BJ (cell line): Measurements from ENCODE around the gene PLA2G12A. TPM values are rescaled to one million over a fixed set of nuclear protein-coding genes. Genes with fewer than 3 reads are reported as not detected.

Experiments
- CTCF ChIA-PET: fragments of 350-600 bp; formaldehyde crosslinking; extraction: SDS; loops from one replicate; lab custom pipeline; 2021; ENCODE audit warnings: antibody characterized with exemption, inconsistent platforms; lab: Yijun Ruan, JAX
- POLR2A ChIA-PET: fragments of 300-600 bp; sonication (Branson Sonifier 250); formaldehyde crosslinking; extraction: SDS; loops from one replicate; lab custom pipeline; 2021; ENCODE audit warnings: antibody characterized with exemption; lab: Charles Lee
- DNase-seq: peaks from one replicate; pipeline ENCODE4 v3.0.0-alpha.2; 2011; ENCODE audit warnings: low read depth
- H3K27me3 ChIP-seq: 2 replicates; pipeline ENCODE4 v1.6.0; 2011; ENCODE audit warnings: low read length; ENCODE audit not compliant: control insufficient read depth, insufficient read depth
- H3K36me3 ChIP-seq: 2 replicates; pipeline ENCODE4 v1.5.1; 2011; ENCODE audit warnings: low read length; ENCODE audit not compliant: control insufficient read depth, insufficient read depth
- H3K4me3 ChIP-seq: 2 replicates; pipeline ENCODE4 v1.5.1; 2011; ENCODE audit warnings: low read depth, mild to moderate bottlenecking, control low read depth, low read length
- polyA plus RNA-seq: library from polyadenylated mRNA; depleted of rRNA; stranded (reverse); fragments of >200 nt; gene quantifications from 2 replicates; pipeline ENCODE4 v1.2.3, GENCODE V29; 2011
- TF ChIP-seq, protein P1 (sequence below): IDR thresholded peaks from 2 replicates; pipeline ENCODE4 v1.5.1; 2011; ENCODE audit warnings: low read depth, mild to moderate bottlenecking, control low read depth, inconsistent platforms, low read length, moderate library complexity; ENCODE audit not compliant: insufficient read depth

The PLA2G12A gene
- polyA plus RNA-seq, 1 experiment, result 52.7 TPM

DNA sequence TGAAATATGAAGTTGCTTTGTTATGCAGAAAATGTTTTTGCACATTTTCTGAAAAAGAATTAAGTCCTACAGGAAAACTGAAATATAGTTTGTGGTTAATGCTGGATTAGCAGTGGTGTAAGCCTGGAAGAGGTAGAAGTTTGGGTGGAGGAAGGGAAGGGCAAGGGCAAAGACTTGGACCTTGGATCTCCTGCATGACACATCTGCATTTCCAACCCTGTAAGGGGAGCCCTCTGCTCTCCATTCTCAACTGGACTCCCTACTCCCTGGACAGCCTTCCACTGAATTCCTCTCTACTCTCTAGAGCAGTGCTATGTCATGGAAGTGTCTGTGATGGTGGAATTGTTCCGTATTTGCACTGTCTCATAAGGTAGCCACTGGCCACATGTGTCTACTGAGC is 31.2 kb downstream of the PLA2G12A start:
- CTCF ChIA-PET, result no interaction called here
- no peak for DNase-seq
- Histone ChIP-seq H3K27me3 (no peaks in the 10 kb centered on the region), H3K36me3 (peaks cover 8% of the 10 kb centered on the region), H3K4me3 (no peak overlapping the region)
- TF ChIP-seq, protein P1, sequence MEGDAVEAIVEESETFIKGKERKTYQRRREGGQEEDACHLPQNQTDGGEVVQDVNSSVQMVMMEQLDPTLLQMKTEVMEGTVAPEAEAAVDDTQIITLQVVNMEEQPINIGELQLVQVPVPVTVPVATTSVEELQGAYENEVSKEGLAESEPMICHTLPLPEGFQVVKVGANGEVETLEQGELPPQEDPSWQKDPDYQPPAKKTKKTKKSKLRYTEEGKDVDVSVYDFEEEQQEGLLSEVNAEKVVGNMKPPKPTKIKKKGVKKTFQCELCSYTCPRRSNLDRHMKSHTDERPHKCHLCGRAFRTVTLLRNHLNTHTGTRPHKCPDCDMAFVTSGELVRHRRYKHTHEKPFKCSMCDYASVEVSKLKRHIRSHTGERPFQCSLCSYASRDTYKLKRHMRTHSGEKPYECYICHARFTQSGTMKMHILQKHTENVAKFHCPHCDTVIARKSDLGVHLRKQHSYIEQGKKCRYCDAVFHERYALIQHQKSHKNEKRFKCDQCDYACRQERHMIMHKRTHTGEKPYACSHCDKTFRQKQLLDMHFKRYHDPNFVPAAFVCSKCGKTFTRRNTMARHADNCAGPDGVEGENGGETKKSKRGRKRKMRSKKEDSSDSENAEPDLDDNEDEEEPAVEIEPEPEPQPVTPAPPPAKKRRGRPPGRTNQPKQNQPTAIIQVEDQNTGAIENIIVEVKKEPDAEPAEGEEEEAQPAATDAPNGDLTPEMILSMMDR, result no peak
- POLR2A ChIA-PET, result no interaction called here

DNA sequence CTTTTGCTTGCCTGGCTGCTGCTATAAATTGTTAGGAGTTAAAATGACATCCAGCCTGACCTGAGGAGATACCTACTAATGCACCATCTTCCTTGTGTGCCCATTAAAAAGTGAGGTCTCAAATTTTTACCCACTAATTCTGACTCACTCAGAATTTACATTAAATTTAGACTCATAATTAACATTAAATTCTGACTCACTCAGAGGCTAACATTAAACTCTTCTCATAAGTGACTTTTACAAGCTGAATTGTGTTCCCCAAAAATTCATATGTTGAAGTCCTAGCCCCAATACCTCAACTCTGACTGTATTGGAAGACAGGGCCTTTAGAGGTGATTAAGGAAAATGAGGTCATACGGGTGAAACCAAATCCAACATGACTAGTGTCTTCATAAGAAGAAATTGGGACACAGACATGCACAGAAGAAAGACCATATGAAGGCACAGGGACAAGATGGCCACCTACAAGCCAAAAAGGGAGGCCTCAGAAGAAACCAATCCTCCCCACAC is 38.4 kb downstream of the PLA2G12A start:
- no peak for DNase-seq
- H3K36me3 ChIP-seq, result peaks cover 4% of the 10 kb centered on the region
- CTCF ChIA-PET, result interaction anchor here (1.3 kb wide), 2 partner anchors 9 to 11 kb away, joined by 3 to 5 read pairs; no protein-coding TSS in a partner anchor
- TF ChIP-seq, protein P1, result no peak
- POLR2A ChIA-PET, result no interaction called here
- no peaks in the 10 kb centered on the region for H3K27me3 ChIP-seq
- no peak overlapping the region for H3K4me3 ChIP-seq

DNA sequence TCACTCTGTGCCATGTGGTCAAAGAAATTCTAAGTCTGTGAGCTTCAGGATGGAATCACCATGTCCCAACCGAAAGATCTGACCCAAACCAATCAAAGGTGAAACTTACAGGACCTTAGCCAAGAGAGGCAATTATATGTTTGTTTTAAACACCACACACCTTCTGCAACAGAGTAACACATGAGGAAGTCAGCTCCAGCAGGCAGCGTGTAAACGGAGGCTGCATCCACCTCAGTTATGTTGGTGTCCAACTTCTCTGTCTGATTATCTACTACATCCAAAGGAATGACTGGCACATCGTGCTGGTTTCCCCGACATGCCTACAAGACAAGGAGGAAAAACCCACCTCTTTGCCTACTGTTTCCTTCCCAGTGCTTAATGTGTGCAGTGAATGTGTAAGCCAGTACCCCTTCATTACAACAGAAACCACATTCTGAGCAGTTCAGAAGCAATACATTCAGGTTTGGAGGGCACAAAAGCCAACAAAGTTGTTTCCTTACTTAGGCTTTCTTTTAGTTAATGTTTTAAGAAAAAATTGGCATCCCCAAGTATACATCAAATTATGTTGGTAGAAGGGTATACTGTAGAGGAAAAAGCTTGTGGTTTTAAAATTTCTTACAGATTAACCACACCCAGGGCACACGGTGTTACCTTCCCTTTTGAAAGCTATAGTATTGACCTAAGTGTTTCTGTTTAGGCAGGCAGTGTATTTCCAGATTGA is 39.0 kb downstream of the PLA2G12A start:
- Histone ChIP-seq H3K27me3 (no peaks in the 10 kb centered on the region), H3K36me3 (peaks cover 4% of the 10 kb centered on the region), H3K4me3 (no peak overlapping the region)
- ChIA-PET POLR2A (no interaction called here), CTCF (interaction anchor here (0.7 to 1.3 kb wide), 3 partner anchors 10 to 32 kb away, joined by 3 to 5 read pairs (median 3); no protein-coding TSS in a partner anchor)
- TF ChIP-seq, protein P1, result no peak
- no peak for DNase-seq

DNA sequence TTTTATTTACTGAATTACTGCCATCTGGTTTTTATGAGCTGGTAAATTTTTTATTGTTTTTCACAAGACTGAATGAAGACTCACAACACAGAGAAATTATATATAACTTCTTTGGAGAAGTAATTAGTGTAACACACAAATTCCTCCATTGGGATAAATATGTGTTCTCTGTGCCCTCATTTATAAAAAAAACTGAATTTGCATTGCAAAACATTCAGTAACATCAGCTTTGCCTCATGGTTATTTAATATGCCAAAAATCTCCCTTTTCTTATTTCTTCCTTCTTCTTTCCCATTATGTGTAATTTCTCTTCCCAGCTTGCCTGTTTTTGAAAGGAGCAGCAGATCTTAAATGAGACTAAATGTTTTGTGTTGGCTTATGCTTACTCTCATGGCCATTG is 45.1 kb downstream of the PLA2G12A start:
- TF ChIP-seq, protein P1, result no peak
- ChIA-PET CTCF (interaction anchor here (1.2 kb wide), 1 partner anchor 17 kb away, joined by 4 read pairs; no protein-coding TSS in a partner anchor), POLR2A (no interaction called here)
- H3K27me3 ChIP-seq, result no peaks in the 10 kb centered on the region
- no peak overlapping the region for H3K4me3 ChIP-seq
- DNase-seq, result no peak
- no peaks in the 10 kb centered on the region for H3K36me3 ChIP-seq

DNA sequence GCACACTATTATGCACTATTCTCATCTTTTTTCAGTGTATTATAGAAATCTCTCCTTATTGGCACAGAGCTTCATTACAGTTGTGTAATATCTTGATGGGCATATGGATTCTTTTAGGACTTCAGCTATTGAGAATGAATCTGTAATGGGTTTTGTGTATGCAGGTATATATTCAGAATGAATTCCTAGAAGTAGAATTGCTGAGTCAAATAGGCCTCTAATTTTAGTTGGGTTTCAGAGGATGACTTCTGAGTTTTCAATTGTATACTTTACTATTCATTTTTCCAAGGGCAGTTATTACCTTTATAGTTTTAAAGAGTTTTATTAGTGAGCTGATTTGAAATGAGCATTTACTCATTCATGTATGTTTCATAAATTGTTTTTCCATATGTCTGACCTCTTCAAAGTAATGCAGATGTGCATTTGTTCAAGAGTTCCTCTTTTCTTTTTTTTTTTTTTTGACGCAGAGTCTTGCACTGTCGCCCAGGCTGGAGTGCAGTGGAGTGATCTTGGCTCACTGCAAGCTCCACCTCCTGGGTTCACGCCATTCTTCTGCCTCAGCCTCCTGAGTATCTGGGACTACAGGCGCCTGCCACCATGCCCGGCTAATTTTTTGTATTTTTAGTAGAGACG is 46.1 kb downstream of the PLA2G12A start:
- H3K36me3 ChIP-seq, result no peaks in the 10 kb centered on the region
- DNase-seq, result no peak
- ChIA-PET POLR2A (no interaction called here), CTCF (interaction anchor here (0.8 to 0.9 kb wide), 2 partner anchors 10 to 17 kb away, joined by 3 to 4 read pairs; no protein-coding TSS in a partner anchor)
- TF ChIP-seq, protein P1, result no peak
- no peak overlapping the region for H3K4me3 ChIP-seq
- H3K27me3 ChIP-seq, result no peaks in the 10 kb centered on the region
